ENCODE results near the gene CLCNKB.

GRCh38 chr1:16012590-16013219, 30.9 kb upstream of the CLCNKB start:
- no peak for TF ChIP-seq CTCF (IDR thresholded peaks at IDR 0.05; ENCODE audit: extremely low read depth in 1 of 2, insufficient read depth in 1 of 2, low read depth in 1 of 2, low read length in 2 of 2)
- TF ChIP-seq POLR2AphosphoS5 (IDR thresholded peaks at IDR 0.05; ENCODE audit: insufficient read depth, low read depth, low read length) = no peak
- no peak for TF ChIP-seq EZH2 (IDR thresholded peaks at IDR 0.05; ENCODE audit: borderline replicate concordance, low read depth, low read length, severe bottlenecking)
- no peak for TF ChIP-seq MYC (IDR thresholded peaks at IDR 0.05; ENCODE audit: low read depth, low read length)
- no peak for TF ChIP-seq POLR2A (IDR thresholded peaks at IDR 0.05; ENCODE audit: low read depth, low read length)
- no peak for TF ChIP-seq FOS (IDR thresholded peaks at IDR 0.05; ENCODE audit: borderline replicate concordance, insufficient read depth, low read length)
- TF ChIP-seq JUN (IDR thresholded peaks at IDR 0.05; ENCODE audit: borderline replicate concordance, insufficient read depth, insufficient read length, low read depth) = no peak
- no peak for TF ChIP-seq MAX (IDR thresholded peaks at IDR 0.05; ENCODE audit: insufficient read depth, insufficient read length)
- TF ChIP-seq GATA2 (IDR thresholded peaks at IDR 0.05; ENCODE audit: insufficient read depth, insufficient read length, low read depth, low read length) = no peak
